ENCODE data around the gene SRP72.
"Not testable (repeated sequence)": the region's sequence is repeated elsewhere in the genome, so short reads cannot be mapped to it uniquely, and the experiment has no call there.

GRCh38 chr4:56466296-56466761 lies 1.1 kb upstream of the SRP72 start:
- TF ChIP-seq, protein P1, sequence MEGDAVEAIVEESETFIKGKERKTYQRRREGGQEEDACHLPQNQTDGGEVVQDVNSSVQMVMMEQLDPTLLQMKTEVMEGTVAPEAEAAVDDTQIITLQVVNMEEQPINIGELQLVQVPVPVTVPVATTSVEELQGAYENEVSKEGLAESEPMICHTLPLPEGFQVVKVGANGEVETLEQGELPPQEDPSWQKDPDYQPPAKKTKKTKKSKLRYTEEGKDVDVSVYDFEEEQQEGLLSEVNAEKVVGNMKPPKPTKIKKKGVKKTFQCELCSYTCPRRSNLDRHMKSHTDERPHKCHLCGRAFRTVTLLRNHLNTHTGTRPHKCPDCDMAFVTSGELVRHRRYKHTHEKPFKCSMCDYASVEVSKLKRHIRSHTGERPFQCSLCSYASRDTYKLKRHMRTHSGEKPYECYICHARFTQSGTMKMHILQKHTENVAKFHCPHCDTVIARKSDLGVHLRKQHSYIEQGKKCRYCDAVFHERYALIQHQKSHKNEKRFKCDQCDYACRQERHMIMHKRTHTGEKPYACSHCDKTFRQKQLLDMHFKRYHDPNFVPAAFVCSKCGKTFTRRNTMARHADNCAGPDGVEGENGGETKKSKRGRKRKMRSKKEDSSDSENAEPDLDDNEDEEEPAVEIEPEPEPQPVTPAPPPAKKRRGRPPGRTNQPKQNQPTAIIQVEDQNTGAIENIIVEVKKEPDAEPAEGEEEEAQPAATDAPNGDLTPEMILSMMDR (IDR thresholded peaks at IDR 0.05) = not testable (repeated sequence)
- not testable (repeated sequence) for TF ChIP-seq POLR2A (IDR thresholded peaks at IDR 0.05)

Measured in right lobe of liver (tissue), 4 donors.